Measurements from ENCODE around the gene EIF1B. TPM values are rescaled to one million over a fixed set of nuclear protein-coding genes. Genes with fewer than 3 reads are reported as not detected.
A peak's percentile ranks its signal among the peaks of the same experiment; 100 is the strongest.

Gene EIF1B
- 46.3 and 46.5 TPM in 2 replicates for polyA plus RNA-seq (2013)

DNA sequence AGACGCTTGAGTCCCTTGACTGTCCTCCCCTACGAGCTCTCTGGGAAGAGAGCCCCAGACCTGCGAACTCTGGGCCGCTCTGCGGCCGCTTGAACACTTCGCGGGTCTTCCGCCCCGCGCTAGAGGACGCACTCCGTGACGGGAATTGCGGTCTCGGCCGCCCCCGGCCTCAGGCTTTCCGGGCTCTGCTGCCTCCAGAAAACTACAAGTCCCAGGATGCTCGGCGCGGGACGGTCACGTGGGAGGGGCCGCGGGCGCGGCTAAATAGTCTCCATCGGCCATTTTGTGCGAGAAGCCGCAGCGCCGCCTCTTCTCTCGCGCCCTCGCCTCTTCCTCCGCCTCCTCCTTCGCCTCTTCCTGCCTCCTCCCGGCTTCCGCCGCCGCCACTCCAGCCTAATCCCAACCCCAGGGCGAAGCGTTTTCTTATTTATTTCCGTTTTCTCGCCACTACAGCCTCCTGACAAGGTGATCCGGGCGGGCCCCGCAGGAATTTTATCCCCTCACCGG is at the start of gene EIF1B:
Gene EIF1B, plus strand, starts transcription at position 290 of the 507 bp plus-strand sequence. CDS start 235 bp downstream, outside the sequence.
- H3K9me3 ChIP-seq (ENCODE audit: insufficient read depth, low read depth, low read length) = no peaks in the 10 kb centered on the region
- peak within 1 kb of the TSS; percentile 90 for H3K4me3 ChIP-seq (ENCODE audit: low read depth, low read length)
- peak within 1 kb of the TSS; percentile 90 for H3K4me2 ChIP-seq (ENCODE audit: low read length)
- no peaks in the 10 kb centered on the region for H3K27me3 ChIP-seq (ENCODE audit: insufficient read depth, low read length)
- no CpG with 5 or more reads among the region's 50 CpGs for WGBS (ENCODE audit: extremely low coverage, insufficient coverage, insufficient read length)
- peak within 1 kb of the TSS; percentile 88 for H3K9ac ChIP-seq (ENCODE audit: low read length)
- H3K14ac ChIP-seq (ENCODE audit: low read length) = peak within 1 kb of the TSS; percentile 76
- peaks cover 6% of the 10 kb centered on the region for H3K79me2 ChIP-seq (ENCODE audit: control insufficient read depth, insufficient read depth, low read length, poor library complexity)
- H3K36me3 ChIP-seq (ENCODE audit: control insufficient read depth in 1 of 2, insufficient read depth in 2 of 2, low read length in 2 of 2) = peaks cover under 1 to 3% of the 10 kb centered on the region in 2 experiments
- peak within 1 kb of the TSS; percentile 74 for H4K91ac ChIP-seq (ENCODE audit: low read depth, low read length)
- H3K23ac ChIP-seq (ENCODE audit: low read length) = no peak within 1 kb of the TSS
- H2BK12ac ChIP-seq (ENCODE audit: low read length) = no peak within 1 kb of the TSS
- peak within 1 kb of the TSS; percentile 72 for H3K27ac ChIP-seq (ENCODE audit: low read depth, low read length)
- H2BK120ac ChIP-seq (ENCODE audit: insufficient read depth, low read length, poor library complexity) = peak within 1 kb of the TSS; percentile 60
- peaks cover 6% of the 10 kb centered on the region for H3K79me1 ChIP-seq (ENCODE audit: low read length)
- H2BK5ac ChIP-seq (ENCODE audit: low read depth, low read length, poor library complexity) = peak within 1 kb of the TSS; percentile 68
- peaks cover 0 to 1% of the 10 kb centered on the region in 2 experiments for H3K4me1 ChIP-seq (ENCODE audit: control insufficient read depth in 1 of 2, insufficient read depth in 2 of 2, low read length in 2 of 2)
- H3K18ac ChIP-seq (ENCODE audit: low read length) = peak within 1 kb of the TSS; percentile 88
- peak within 1 kb of the TSS; percentile 89 for H4K12ac ChIP-seq (ENCODE audit: low read depth, low read length)
- H2AFZ ChIP-seq (ENCODE audit: insufficient read depth, low read length, poor library complexity) = peak within 1 kb of the TSS; percentile 96
- peak; percentile 98 to 99 for DNase-seq
- H4K8ac ChIP-seq (ENCODE audit: low read depth, low read length) = peak within 1 kb of the TSS; percentile 95
- H3K4ac ChIP-seq (ENCODE audit: low read depth, low read length) = peak within 1 kb of the TSS; percentile 81
- peak within 1 kb of the TSS; percentile 44 for H2AK5ac ChIP-seq (ENCODE audit: low read length)

DNA sequence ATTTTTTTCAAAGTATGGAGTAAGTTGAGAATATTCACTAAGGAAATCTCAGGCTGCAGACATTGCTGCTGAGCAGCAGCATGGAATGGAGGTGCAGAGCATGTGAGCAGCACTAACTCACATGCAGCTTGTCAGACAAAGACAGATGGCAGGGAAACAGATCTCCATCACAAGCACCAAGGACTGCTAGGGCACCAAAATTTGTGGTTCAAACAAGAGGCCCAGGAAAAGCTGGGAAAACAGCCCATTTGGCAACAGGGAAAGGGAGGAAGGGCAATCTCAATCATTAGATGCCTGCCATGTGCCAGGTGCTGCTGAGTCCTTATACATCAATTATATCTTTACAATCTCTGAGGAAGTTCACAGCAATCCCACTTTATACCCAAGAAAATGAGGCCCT is 47.2 kb upstream of the EIF1B start:
- no peak overlapping the region for H3K4me3 ChIP-seq (ENCODE audit: low read depth, low read length)
- no peaks in the 10 kb centered on the region for H3K27me3 ChIP-seq (ENCODE audit: insufficient read depth, low read length)
- H3K36me3 ChIP-seq (ENCODE audit: control insufficient read depth in 1 of 2, insufficient read depth in 2 of 2, low read length in 2 of 2) = no peaks in the 10 kb centered on the region
- no peak overlapping the region for H2AFZ ChIP-seq (ENCODE audit: insufficient read depth, low read length, poor library complexity)
- no peak for DNase-seq
- H3K4me1 ChIP-seq (ENCODE audit: control insufficient read depth in 1 of 2, insufficient read depth in 2 of 2, low read length in 2 of 2) = no peaks in the 10 kb centered on the region
- H2BK120ac ChIP-seq (ENCODE audit: insufficient read depth, low read length, poor library complexity) = no peak overlapping the region
- H3K4me2 ChIP-seq (ENCODE audit: low read length) = no peak overlapping the region
- H3K4ac ChIP-seq (ENCODE audit: low read depth, low read length) = no peak overlapping the region
- H2BK5ac ChIP-seq (ENCODE audit: low read depth, low read length, poor library complexity) = no peak overlapping the region
- H3K14ac ChIP-seq (ENCODE audit: low read length) = no peak overlapping the region
- H4K91ac ChIP-seq (ENCODE audit: low read depth, low read length) = no peak overlapping the region
- H2BK12ac ChIP-seq (ENCODE audit: low read length) = no peak overlapping the region
- H2AK5ac ChIP-seq (ENCODE audit: low read length) = no peak overlapping the region
- H4K12ac ChIP-seq (ENCODE audit: low read depth, low read length) = no peak overlapping the region
- H3K9me3 ChIP-seq (ENCODE audit: insufficient read depth, low read depth, low read length) = no peaks in the 10 kb centered on the region
- no peak overlapping the region for H4K8ac ChIP-seq (ENCODE audit: low read depth, low read length)
- no peak overlapping the region for H3K23ac ChIP-seq (ENCODE audit: low read length)
- H3K79me2 ChIP-seq (ENCODE audit: control insufficient read depth, insufficient read depth, low read length, poor library complexity) = no peaks in the 10 kb centered on the region
- H3K27ac ChIP-seq (ENCODE audit: low read depth, low read length) = no peak overlapping the region
- H3K9ac ChIP-seq (ENCODE audit: low read length) = no peak overlapping the region
- no peaks in the 10 kb centered on the region for H3K79me1 ChIP-seq (ENCODE audit: low read length)
- H3K18ac ChIP-seq (ENCODE audit: low read length) = no peak overlapping the region

DNA sequence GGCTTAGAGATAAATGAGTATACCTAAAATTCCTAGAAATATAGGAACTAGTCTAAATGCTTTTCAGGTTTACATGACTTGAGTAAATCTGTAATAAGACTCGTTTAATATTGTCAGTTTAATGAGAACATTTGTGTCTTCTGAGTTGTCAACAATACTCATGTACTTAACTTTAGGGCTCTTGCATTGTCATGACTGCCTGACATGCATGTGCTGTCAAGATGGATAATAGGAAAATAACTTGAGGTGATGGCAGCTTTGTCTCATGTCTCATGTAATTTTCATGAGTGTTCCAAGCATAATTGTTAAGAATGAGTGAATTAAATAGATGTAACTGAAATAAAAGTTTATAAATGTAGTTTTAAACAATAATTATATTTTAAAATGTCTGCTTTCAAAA is 45.1 kb upstream of the EIF1B start:
- WGBS (ENCODE audit: extremely low coverage, insufficient coverage, insufficient read length) = no CpG with 5 or more reads among the region's 1 CpG
- H3K18ac ChIP-seq (ENCODE audit: low read length) = no peak overlapping the region
- no peaks in the 10 kb centered on the region for H3K79me1 ChIP-seq (ENCODE audit: low read length)

DNA sequence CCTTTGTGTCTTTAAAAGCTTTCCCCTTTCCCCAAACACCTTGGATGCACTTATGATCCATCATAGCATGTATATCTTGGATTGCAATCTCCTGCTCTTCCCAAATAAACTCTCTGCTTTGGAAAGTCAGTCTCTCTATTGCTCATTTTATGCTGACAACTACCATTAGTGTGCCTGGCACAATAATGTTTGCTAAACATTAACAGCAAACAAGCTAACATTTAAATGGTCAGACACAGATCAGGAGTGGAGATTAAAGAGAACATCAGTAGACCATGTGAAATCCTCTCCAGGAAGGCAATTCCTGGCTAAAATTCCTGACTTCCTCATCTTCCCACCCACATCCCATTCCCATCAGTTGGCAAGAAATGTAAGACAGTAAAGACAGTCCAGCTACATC is 44.3 kb upstream of the EIF1B start:
- H4K8ac ChIP-seq (ENCODE audit: low read depth, low read length) = no peak overlapping the region
- no peak overlapping the region for H3K4me2 ChIP-seq (ENCODE audit: low read length)
- no peak overlapping the region for H2BK5ac ChIP-seq (ENCODE audit: low read depth, low read length, poor library complexity)
- H4K12ac ChIP-seq (ENCODE audit: low read depth, low read length) = no peak overlapping the region
- H3K18ac ChIP-seq (ENCODE audit: low read length) = no peak overlapping the region
- no peak overlapping the region for H3K9ac ChIP-seq (ENCODE audit: low read length)
- no peak overlapping the region for H2AFZ ChIP-seq (ENCODE audit: insufficient read depth, low read length, poor library complexity)
- no peaks in the 10 kb centered on the region for H3K79me1 ChIP-seq (ENCODE audit: low read length)
- H3K23ac ChIP-seq (ENCODE audit: low read length) = no peak overlapping the region
- H3K4ac ChIP-seq (ENCODE audit: low read depth, low read length) = no peak overlapping the region
- no peaks in the 10 kb centered on the region for H3K27me3 ChIP-seq (ENCODE audit: insufficient read depth, low read length)
- no peak overlapping the region for H4K91ac ChIP-seq (ENCODE audit: low read depth, low read length)
- no peaks in the 10 kb centered on the region for H3K79me2 ChIP-seq (ENCODE audit: control insufficient read depth, insufficient read depth, low read length, poor library complexity)
- no peak overlapping the region for H2BK120ac ChIP-seq (ENCODE audit: insufficient read depth, low read length, poor library complexity)
- DNase-seq = no peak
- H3K9me3 ChIP-seq (ENCODE audit: insufficient read depth, low read depth, low read length) = no peaks in the 10 kb centered on the region
- no peak overlapping the region for H3K27ac ChIP-seq (ENCODE audit: low read depth, low read length)
- no peak overlapping the region for H3K14ac ChIP-seq (ENCODE audit: low read length)
- H2AK5ac ChIP-seq (ENCODE audit: low read length) = no peak overlapping the region
- H3K4me3 ChIP-seq (ENCODE audit: low read depth, low read length) = no peak overlapping the region
- H3K4me1 ChIP-seq (ENCODE audit: control insufficient read depth in 1 of 2, insufficient read depth in 2 of 2, low read length in 2 of 2) = no peaks in the 10 kb centered on the region
- no peak overlapping the region for H2BK12ac ChIP-seq (ENCODE audit: low read length)
- H3K36me3 ChIP-seq (ENCODE audit: control insufficient read depth in 1 of 2, insufficient read depth in 2 of 2, low read length in 2 of 2) = no peaks in the 10 kb centered on the region

More for the DNA sequence above, 45.1 kb upstream of the EIF1B start:
- H3K4me1 ChIP-seq (ENCODE audit: control insufficient read depth in 1 of 2, insufficient read depth in 2 of 2, low read length in 2 of 2) = no peaks in the 10 kb centered on the region
- H4K91ac ChIP-seq (ENCODE audit: low read depth, low read length) = no peak overlapping the region
- no peak overlapping the region for H3K4me2 ChIP-seq (ENCODE audit: low read length)
- no peak overlapping the region for H4K8ac ChIP-seq (ENCODE audit: low read depth, low read length)
- no peak overlapping the region for H3K14ac ChIP-seq (ENCODE audit: low read length)
- no peak overlapping the region for H3K23ac ChIP-seq (ENCODE audit: low read length)
- no peak overlapping the region for H2BK5ac ChIP-seq (ENCODE audit: low read depth, low read length, poor library complexity)
- H3K27me3 ChIP-seq (ENCODE audit: insufficient read depth, low read length) = no peaks in the 10 kb centered on the region
- no peaks in the 10 kb centered on the region for H3K9me3 ChIP-seq (ENCODE audit: insufficient read depth, low read depth, low read length)
- no peak overlapping the region for H3K4ac ChIP-seq (ENCODE audit: low read depth, low read length)
- no peak overlapping the region for H3K27ac ChIP-seq (ENCODE audit: low read depth, low read length)
- no peak overlapping the region for H3K4me3 ChIP-seq (ENCODE audit: low read depth, low read length)
- no peaks in the 10 kb centered on the region for H3K36me3 ChIP-seq (ENCODE audit: control insufficient read depth in 1 of 2, insufficient read depth in 2 of 2, low read length in 2 of 2)
- H3K9ac ChIP-seq (ENCODE audit: low read length) = no peak overlapping the region
- no peak overlapping the region for H2BK120ac ChIP-seq (ENCODE audit: insufficient read depth, low read length, poor library complexity)
- H2BK12ac ChIP-seq (ENCODE audit: low read length) = no peak overlapping the region
- no peak overlapping the region for H4K12ac ChIP-seq (ENCODE audit: low read depth, low read length)
- no peak overlapping the region for H2AFZ ChIP-seq (ENCODE audit: insufficient read depth, low read length, poor library complexity)
- no peaks in the 10 kb centered on the region for H3K79me2 ChIP-seq (ENCODE audit: control insufficient read depth, insufficient read depth, low read length, poor library complexity)
- no peak for DNase-seq
- H2AK5ac ChIP-seq (ENCODE audit: low read length) = no peak overlapping the region
